HEK293T (cell line): ENCODE measurements around the gene SRCIN1.

Experiments used
- CTCF ChIA-PET: fragments of 350-600 bp; formaldehyde crosslinking; extraction: SDS; loops from one replicate; lab custom pipeline; 2021; ENCODE audit warnings: antibody characterized with exemption, inconsistent platforms; lab: Yijun Ruan, JAX
- POLR2A ChIA-PET: fragments of 350-600 bp; formaldehyde crosslinking; extraction: SDS; loops from one replicate; lab custom pipeline; 2020; ENCODE audit warnings: antibody characterized with exemption, inconsistent platforms; lab: Yijun Ruan, JAX
- DNase-seq: peaks from one replicate; pipeline ENCODE4 v3.0.0; 2012; ENCODE audit warnings: mixed read lengths; ENCODE audit errors: extremely low spot score
- ARNT ChIP-seq: fragments of 450-650 bp; IDR thresholded peaks from 2 replicates; pipeline ENCODE4 v1.6.1; 2017; ENCODE audit warnings: mild to moderate bottlenecking
- BHLHE40 ChIP-seq: fragments of 450-650 bp; IDR thresholded peaks from 2 replicates; pipeline ENCODE4 v1.6.1; 2016; ENCODE audit warnings: mild to moderate bottlenecking, moderate library complexity, borderline replicate concordance
- CTBP1 ChIP-seq: fragments of 450-650 bp; IDR thresholded peaks from 2 replicates; pipeline ENCODE4 v1.6.1; 2016; ENCODE audit warnings: borderline replicate concordance
- ELF4 ChIP-seq: fragments of 450-650 bp; IDR thresholded peaks from 2 replicates; pipeline ENCODE4 v1.6.1; 2017; ENCODE audit warnings: antibody characterized with exemption
- FOXA1 ChIP-seq: fragments of 450-650 bp; IDR thresholded peaks from 2 replicates; pipeline ENCODE4 v1.6.1; 2016; ENCODE audit warnings: mild to moderate bottlenecking
- FOXK2 ChIP-seq: fragments of 450-650 bp; IDR thresholded peaks from 2 replicates; pipeline ENCODE4 v1.6.1; 2016; ENCODE audit warnings: mild to moderate bottlenecking
- FOXM1 ChIP-seq: fragments of 450-650 bp; IDR thresholded peaks from 2 replicates; pipeline ENCODE4 v1.6.1; 2017; ENCODE audit warnings: mild to moderate bottlenecking, borderline replicate concordance
- HDGF ChIP-seq: fragments of 450-650 bp; IDR thresholded peaks from 2 replicates; pipeline ENCODE4 v1.6.1; 2017; ENCODE audit warnings: antibody characterized with exemption, borderline replicate concordance
- L3MBTL2 ChIP-seq: fragments of 450-650 bp; conservative IDR thresholded peaks from 2 replicates; pipeline ENCODE4 v1.6.1; 2016; ENCODE audit warnings: mild to moderate bottlenecking
- LEF1 ChIP-seq: fragments of 450-650 bp; IDR thresholded peaks from 2 replicates; pipeline ENCODE4 v1.6.1; 2017; ENCODE audit warnings: mild to moderate bottlenecking, borderline replicate concordance
- NFRKB ChIP-seq: fragments of 450-650 bp; IDR thresholded peaks from 2 replicates; pipeline ENCODE4 v1.6.1; 2016; ENCODE audit warnings: mild to moderate bottlenecking, moderate library complexity
- SP1 ChIP-seq: fragments of 450-650 bp; IDR thresholded peaks from 2 replicates; pipeline ENCODE4 v1.6.1; 2017
- SUZ12 ChIP-seq: fragments of 450-650 bp; IDR thresholded peaks from 2 replicates; pipeline ENCODE4 v1.6.1; 2016; ENCODE audit warnings: mild to moderate bottlenecking
- TARDBP ChIP-seq: fragments of 450-650 bp; IDR thresholded peaks from 2 replicates; pipeline ENCODE4 v1.6.1; 2016
- ZNF384 ChIP-seq: fragments of 450-650 bp; IDR thresholded peaks from 2 replicates; pipeline ENCODE4 v1.6.1; 2016
- TF ChIP-seq, protein P1 (sequence below): fragments of 450-650 bp; IDR thresholded peaks from 2 replicates; pipeline ENCODE4 v1.6.1; 2016

The SRCIN1 gene

DNA sequence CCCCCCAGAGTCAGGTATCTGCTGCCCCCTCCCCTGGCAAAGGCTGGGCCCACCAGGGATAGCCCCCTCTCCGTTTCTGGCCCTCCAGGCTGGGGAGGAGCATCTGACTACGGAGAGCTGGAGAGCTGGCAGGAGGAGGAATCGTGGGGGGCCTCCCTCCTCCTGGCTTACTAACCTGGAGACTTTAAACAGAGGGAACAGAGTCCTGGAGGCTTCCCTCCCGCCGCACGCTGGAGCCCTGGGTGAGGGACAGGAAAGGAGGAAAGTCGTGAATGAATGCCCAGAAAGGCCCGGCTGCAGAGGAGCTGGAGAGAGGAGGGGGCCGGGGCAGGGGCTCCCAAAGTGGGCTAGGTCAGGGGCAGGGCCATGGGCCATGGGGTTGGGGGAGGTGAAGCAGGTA, 9.9 kb downstream of the SRCIN1 start:
- DNase-seq = no peak
- POLR2A ChIA-PET = interaction anchor here (0.5 kb wide), 1 partner anchor 64 kb away, joined by 3 read pairs; no protein-coding TSS in a partner anchor
- TF ChIP-seq CTBP1 (no peak), ZNF384 (no peak), SUZ12 (no peak), ELF4 (no peak), L3MBTL2 (no peak), ARNT (no peak), NFRKB (no peak), BHLHE40 (no peak), HDGF (no peak), FOXA1 (no peak), TARDBP (no peak), LEF1 (no peak), FOXM1 (no peak)
- TF ChIP-seq, protein P1, sequence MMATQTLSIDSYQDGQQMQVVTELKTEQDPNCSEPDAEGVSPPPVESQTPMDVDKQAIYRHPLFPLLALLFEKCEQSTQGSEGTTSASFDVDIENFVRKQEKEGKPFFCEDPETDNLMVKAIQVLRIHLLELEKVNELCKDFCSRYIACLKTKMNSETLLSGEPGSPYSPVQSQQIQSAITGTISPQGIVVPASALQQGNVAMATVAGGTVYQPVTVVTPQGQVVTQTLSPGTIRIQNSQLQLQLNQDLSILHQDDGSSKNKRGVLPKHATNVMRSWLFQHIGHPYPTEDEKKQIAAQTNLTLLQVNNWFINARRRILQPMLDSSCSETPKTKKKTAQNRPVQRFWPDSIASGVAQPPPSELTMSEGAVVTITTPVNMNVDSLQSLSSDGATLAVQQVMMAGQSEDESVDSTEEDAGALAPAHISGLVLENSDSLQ = no peak
- CTCF ChIA-PET = interaction anchor here (0.7 to 3.6 kb wide), 2 partner anchors 37 to 67 kb away, joined by 3 to 19 read pairs; no protein-coding TSS in a partner anchor

DNA sequence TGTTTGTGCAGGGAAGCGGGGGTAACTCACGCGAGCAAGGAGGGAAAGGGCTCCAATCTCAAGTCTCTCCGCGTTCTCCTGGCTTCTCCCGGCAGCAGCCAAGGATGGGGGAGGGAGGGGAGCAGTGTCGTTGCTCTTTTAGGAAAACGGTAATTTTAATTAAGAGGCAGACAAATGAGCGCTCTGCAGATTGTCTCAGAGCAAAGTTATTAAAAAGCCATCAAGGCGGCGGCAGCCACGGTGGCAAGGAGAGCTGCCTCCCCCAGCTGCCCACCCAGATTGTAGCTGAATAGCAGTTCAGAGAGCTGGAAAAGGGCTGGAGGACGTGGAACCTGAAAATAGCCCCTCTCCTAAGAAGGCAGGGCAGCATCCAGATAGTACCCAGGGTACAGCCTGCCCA, 11.6 kb downstream of the SRCIN1 start:
- no peak for TF ChIP-seq BHLHE40
- TF ChIP-seq HDGF = no peak
- TF ChIP-seq ZNF384 = no peak
- TF ChIP-seq LEF1 = no peak
- TF ChIP-seq, protein P1 = no peak
- TF ChIP-seq SUZ12 = no peak
- no peak for TF ChIP-seq ELF4
- ChIA-PET CTCF (no interaction called here), POLR2A (no interaction called here)
- DNase-seq = no peak

DNA sequence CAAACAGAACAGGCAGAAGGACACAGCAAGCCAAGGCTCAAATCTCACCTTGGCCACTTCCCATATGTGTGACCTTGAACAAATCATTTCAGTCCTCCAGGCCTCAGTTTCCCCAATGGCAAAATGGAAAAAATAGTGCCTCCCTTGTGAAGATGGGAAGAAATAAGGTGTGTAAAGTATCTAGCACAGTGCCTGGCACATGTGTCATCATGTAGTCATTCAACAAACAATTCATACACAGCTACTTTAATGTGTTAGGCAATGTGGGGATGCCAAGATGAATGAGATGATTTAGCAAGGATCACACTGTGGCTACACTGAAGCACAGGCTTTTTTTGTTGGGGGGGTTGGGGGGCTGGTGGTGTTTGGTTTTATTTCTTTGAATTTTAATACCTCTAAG, 13.3 kb downstream of the SRCIN1 start:
- TF ChIP-seq ELF4 = no peak
- no peak for TF ChIP-seq ZNF384
- TF ChIP-seq CTBP1 = no peak
- no peak for TF ChIP-seq LEF1
- no peak for TF ChIP-seq L3MBTL2
- TF ChIP-seq BHLHE40 = no peak
- no peak for TF ChIP-seq ARNT
- TF ChIP-seq SUZ12 = no peak
- ChIA-PET CTCF (no interaction called here), POLR2A (no interaction called here)
- DNase-seq = no peak

DNA sequence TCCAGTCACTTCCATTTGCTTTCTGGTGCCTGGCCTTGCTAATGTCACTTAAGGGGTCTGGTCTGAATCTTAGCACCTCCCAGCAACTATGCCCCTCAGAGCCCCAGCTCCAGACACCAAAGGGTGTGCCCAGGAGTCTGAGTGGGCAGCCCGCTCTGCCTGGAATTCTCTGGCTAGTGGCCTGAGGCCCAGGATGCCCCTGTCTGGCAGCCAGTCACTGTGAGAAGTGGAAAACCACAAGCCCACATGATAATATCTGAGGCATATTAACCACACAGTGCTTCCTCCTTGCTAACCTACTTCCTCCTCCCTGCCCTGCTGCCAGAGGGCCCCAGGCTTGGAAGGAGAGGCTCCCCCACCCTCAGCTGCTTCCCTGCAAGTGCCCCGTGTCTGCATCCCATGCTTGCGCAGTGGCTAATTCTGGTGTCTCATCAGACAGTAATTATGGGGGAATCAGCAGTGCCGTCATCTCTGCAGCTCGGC, 14.0 kb downstream of the SRCIN1 start:
- no peak for DNase-seq
- CTCF ChIA-PET = no interaction called here
- POLR2A ChIA-PET = no interaction called here
- TF ChIP-seq L3MBTL2 (no peak), ARNT (no peak), NFRKB (no peak), ELF4 (no peak), TARDBP (no peak)

DNA sequence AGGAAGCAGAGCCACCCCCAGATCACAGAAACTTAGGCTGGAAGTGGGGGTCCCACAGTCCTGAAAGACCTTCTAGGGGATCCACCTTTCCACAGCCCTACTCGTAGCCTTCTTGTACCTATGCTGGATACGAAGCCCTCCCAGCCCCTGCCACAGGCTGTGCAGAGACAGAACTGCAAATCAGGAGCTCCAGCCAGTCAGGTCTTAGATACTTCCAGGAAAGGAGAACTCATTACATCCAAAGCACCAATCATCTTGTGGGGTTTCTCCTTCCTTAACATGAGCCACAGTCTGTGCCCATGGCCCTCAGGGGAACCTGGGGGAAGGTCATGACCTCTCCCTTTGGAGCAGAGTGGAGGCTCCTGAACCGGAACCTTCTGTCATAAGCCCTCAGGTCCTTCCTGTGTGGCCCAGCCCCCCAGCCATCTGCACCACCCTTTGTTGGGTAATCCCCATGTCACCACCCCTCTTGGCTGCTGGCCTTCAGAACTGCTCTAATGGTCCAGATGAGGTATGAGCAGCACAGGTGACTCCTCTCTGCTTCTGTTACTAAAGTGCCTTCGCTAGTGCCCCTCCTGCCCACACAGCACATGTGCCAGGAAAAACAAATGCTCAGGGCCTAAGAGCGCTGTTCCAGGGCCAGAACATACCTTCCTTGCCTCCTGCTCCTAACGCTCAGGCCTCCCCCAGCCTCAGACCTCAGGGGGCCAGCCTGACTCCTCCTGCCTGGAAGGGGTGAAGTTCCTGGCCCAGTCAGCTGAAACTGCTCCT, 14.6 kb downstream of the SRCIN1 start:
- no peak for DNase-seq
- POLR2A ChIA-PET = no interaction called here
- CTCF ChIA-PET = no interaction called here
- TF ChIP-seq ELF4 (no peak), L3MBTL2 (no peak), BHLHE40 (no peak), SUZ12 (no peak), HDGF (no peak), NFRKB (no peak), TARDBP (no peak), LEF1 (no peak), CTBP1 (no peak), ZNF384 (no peak), ARNT (no peak), FOXA1 (no peak), SP1 (no peak), FOXM1 (no peak), FOXK2 (no peak)
- TF ChIP-seq, protein P1 = no peak

DNA sequence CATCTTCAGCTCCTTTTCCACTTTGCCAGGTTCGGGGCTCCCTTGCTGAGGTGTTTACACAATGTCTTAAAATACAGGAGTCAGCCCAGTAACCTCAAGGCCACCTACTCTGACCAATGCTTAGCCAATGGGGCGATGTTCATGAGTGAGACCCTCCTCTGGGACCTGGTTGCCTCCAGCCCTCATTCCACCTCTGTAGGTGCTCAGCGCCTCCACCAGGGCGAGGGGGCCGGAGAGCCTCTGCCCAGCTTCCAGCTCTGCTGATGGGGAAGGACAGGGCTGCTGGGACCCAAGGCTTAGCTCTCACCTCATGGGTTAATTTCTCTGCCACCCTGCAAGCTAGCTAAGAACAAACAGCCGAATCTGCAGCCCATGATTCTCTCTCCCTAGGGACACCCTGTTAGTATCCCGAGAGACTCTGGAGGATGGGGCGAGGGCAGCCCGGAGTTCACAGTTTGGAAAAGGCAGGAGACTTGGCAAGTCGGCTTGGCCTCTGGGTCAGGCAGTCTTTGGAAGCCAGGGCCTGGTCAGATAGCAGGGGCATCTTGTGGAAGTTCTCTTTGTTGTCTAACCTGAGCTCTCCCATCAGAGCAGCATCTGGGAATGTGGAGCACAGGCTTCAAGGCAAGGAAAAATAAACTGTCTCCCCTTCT, 16.2 kb downstream of the SRCIN1 start:
- ChIA-PET POLR2A (no interaction called here), CTCF (interaction anchor here (1.9 kb wide), 1 partner anchor 31 kb away, joined by 8 read pairs; no protein-coding TSS in a partner anchor)
- TF ChIP-seq TARDBP (no peak), LEF1 (no peak), FOXM1 (no peak), ARNT (no peak), NFRKB (no peak), L3MBTL2 (no peak), SP1 (no peak)
- DNase-seq = no peak
